Measurements from ENCODE around the gene COQ2.

DNA sequence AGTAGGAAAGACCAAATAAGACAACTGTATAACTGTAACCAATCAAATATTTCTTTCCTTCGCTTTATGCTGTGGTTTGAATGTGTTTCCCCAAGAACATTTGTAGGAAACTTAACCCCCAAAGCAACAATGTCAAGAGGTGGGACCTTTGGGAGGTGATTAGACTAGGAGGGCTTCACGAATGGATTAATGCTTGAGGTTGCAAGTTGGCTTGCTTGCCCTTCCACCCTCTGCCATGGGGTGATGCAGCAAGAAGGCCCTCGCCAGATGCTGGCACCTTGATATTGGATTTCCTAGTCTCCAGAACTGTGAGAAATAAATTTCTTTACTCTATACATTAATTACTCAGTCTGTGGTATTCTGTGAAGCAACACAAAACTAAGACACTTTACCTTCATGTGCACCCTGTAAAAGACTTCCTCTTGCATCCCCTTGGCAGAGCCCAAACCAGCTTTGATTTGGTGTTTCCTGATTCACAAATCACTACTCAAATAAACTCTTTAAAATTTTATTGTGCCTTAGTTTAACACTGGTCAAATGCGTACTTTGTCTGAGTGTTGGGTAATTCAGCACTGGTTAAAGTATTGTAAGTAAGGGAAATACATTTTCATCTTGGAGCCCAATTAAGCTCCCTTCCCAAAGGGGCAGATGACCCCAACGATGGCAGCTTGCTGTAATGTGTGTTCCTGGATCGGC, 59.9 kb downstream of the COQ2 start:
- TF ChIP-seq, protein P1, sequence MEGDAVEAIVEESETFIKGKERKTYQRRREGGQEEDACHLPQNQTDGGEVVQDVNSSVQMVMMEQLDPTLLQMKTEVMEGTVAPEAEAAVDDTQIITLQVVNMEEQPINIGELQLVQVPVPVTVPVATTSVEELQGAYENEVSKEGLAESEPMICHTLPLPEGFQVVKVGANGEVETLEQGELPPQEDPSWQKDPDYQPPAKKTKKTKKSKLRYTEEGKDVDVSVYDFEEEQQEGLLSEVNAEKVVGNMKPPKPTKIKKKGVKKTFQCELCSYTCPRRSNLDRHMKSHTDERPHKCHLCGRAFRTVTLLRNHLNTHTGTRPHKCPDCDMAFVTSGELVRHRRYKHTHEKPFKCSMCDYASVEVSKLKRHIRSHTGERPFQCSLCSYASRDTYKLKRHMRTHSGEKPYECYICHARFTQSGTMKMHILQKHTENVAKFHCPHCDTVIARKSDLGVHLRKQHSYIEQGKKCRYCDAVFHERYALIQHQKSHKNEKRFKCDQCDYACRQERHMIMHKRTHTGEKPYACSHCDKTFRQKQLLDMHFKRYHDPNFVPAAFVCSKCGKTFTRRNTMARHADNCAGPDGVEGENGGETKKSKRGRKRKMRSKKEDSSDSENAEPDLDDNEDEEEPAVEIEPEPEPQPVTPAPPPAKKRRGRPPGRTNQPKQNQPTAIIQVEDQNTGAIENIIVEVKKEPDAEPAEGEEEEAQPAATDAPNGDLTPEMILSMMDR (optimal IDR thresholded peaks at IDR 0.05 in 1 of 3, IDR thresholded peaks at IDR 0.05 in 1 of 3, conservative IDR thresholded peaks at IDR 0.05 in 1 of 3; ENCODE audit: extremely low read depth in 1 of 3, insufficient read depth in 2 of 3, low read length in 3 of 3), result no peak
- no peak for TF ChIP-seq EZH2 (IDR thresholded peaks at IDR 0.05; ENCODE audit: low read length)
